PC-9 (cell line): ENCODE results near the gene STOX2. TPM values are rescaled to one million over a fixed set of nuclear protein-coding genes. Genes with fewer than 3 reads are reported as not detected.

Source experiments
- BruUV-seq: library from RNA; stranded (reverse); fragments of 400-500 nt; replicated peaks from 2 replicates; lab custom pipeline; 2021; lab: Mats Ljungman, UMichigan
- CTCF ChIA-PET: fragments of 300-600 bp; sonication (Branson Sonifier 250); formaldehyde crosslinking; loops from one replicate; lab custom pipeline; 2022; ENCODE audit warnings: antibody characterized with exemption; lab: Charles Lee
- POLR2A ChIA-PET: fragments of 300-600 bp; sonication (Branson Sonifier 250); formaldehyde crosslinking; loops from one replicate; lab custom pipeline; 2022; ENCODE audit warnings: antibody characterized with exemption; ENCODE audit not compliant: unreplicated experiment; lab: Charles Lee
- DNase-seq, 2 experiments: peaks; one replicate each; pipeline versions ENCODE4 v3.0.0 to v3.0.0-alpha.2; 2015 to 2022; ENCODE audit warnings: mixed read lengths in 1 of 2
- H2AFZ ChIP-seq: fragments of 200-600 bp; sonication (generic); 2 replicates; pipeline ENCODE4 v1.8.1; 2017; ENCODE audit warnings: antibody characterized with exemption
- H3F3A ChIP-seq: fragments of 200-600 bp; sonication (generic); 2 replicates; pipeline ENCODE4 v1.8.1; 2017; ENCODE audit warnings: antibody characterized with exemption, mild to moderate bottlenecking, low read depth; ENCODE audit not compliant: insufficient read depth
- H3K27ac ChIP-seq: fragments of 200-600 bp; sonication (generic); 2 replicates; pipeline ENCODE4 v1.6.1; 2016; ENCODE audit warnings: mixed run types
- H3K27me3 ChIP-seq: fragments of 200-600 bp; sonication (generic); 2 replicates; pipeline ENCODE4 v1.6.1; 2016; ENCODE audit warnings: low read depth, mixed run types; ENCODE audit not compliant: insufficient read depth
- H3K36me3 ChIP-seq: fragments of 200-600 bp; sonication (generic); 2 replicates; pipeline ENCODE4 v1.6.1; 2016; ENCODE audit warnings: low read depth, mixed run types
- H3K4me1 ChIP-seq: fragments of 200-600 bp; sonication (generic); replicated peaks from 2 replicates; pipeline ENCODE4 v1.6.1; 2016; ENCODE audit warnings: mixed run types; ENCODE audit not compliant: insufficient read depth
- H3K4me2 ChIP-seq: fragments of 200-600 bp; sonication (generic); 2 replicates; pipeline ENCODE4 v1.6.1; 2017; ENCODE audit warnings: mixed run types
- H3K4me3 ChIP-seq: fragments of 200-600 bp; sonication (generic); 2 replicates; pipeline ENCODE4 v1.6.1; 2016; ENCODE audit warnings: mixed run types
- H3K79me2 ChIP-seq: fragments of 200-600 bp; sonication (generic); 2 replicates; pipeline ENCODE4 v1.6.1; 2017; ENCODE audit warnings: low read depth, mixed run types
- H3K9me2 ChIP-seq: fragments of 200-600 bp; sonication (generic); 2 replicates; pipeline ENCODE4 v1.8.1; 2017; ENCODE audit warnings: mild to moderate bottlenecking; ENCODE audit not compliant: insufficient read depth
- H3K9me3 ChIP-seq: fragments of 200-600 bp; sonication (generic); 2 replicates; pipeline ENCODE4 v1.8.1; 2016; ENCODE audit warnings: low read depth; ENCODE audit not compliant: insufficient read depth
- H4K20me1 ChIP-seq: fragments of 200-600 bp; sonication (generic); 2 replicates; pipeline ENCODE4 v1.8.1; 2017; ENCODE audit not compliant: insufficient read depth
- CTCF ChIP-seq: fragments of 200-600 bp; sonication (generic); conservative IDR thresholded peaks from 2 replicates; pipeline ENCODE4 v1.6.1; 2017; ENCODE audit warnings: mixed run types, antibody characterized with exemption, mild to moderate bottlenecking, moderate library complexity
- EZH2 ChIP-seq: fragments of 200-600 bp; sonication (generic); IDR thresholded peaks from 2 replicates; pipeline ENCODE4 v1.8.0; 2017; ENCODE audit warnings: antibody characterized with exemption, low read depth
- intact Hi-C: fragments of 100-400 bp; cut with micrococcal nuclease; formaldehyde crosslinking; loops from one replicate; pipeline ENCODE4 v1.10.0; 2022; ENCODE audit not compliant: unreplicated experiment
- total RNA-seq: library from RNA; stranded (reverse); gene quantifications from 2 replicates; pipeline ENCODE4 v1.2.3, GENCODE V29; 2021

Gene STOX2
- total RNA-seq, 1 experiment from 2014 or later, result 4.5 TPM

DNA sequence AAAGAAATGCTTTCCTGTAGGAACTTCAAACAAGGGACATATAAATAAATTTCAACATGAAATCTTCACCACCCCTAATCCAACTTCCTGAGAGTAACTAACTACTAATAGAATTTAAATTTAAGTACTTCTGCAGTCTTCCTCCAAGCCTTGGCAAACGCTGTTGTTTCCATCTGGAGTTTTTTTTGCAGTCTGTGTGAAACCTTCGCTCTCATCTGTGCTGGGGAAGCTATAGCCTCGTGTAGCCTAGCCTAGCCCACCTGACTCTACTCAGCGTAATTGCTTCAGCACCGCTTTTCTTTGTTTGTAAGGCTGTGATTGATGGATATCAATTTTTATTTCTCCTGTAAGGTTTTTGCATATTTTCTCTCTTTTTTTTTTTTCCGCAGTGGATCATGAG, 30.9 kb downstream of the STOX2 start:
- Histone ChIP-seq H3K36me3 (no peaks in the 10 kb centered on the region), H3K27ac (no peak overlapping the region), H4K20me1 (no peaks in the 10 kb centered on the region), H2AFZ (no peak overlapping the region), H3K9me3 (no peaks in the 10 kb centered on the region), H3K27me3 (no peaks in the 10 kb centered on the region), H3K4me3 (no peak overlapping the region), H3K79me2 (no peaks in the 10 kb centered on the region), H3K9me2 (no peaks in the 10 kb centered on the region), H3K4me2 (no peak overlapping the region), H3K4me1 (0 out of 2 replicates have a peak, but pooled peaks cover 11% of the 10 kb centered on the region), H3F3A (no peaks in the 10 kb centered on the region)
- BruUV-seq, result no TSS peak
- TF ChIP-seq CTCF (no peak), EZH2 (no peak)
- ChIA-PET POLR2A (no interaction called here), CTCF (no interaction called here)
- intact Hi-C loops, result no loop called here
- no peak for DNase-seq

- POLR2A ChIA-PET, result interaction anchor here (0.6 kb wide), 1 partner anchor 12 kb away, joined by 3 read pairs; no protein-coding TSS in a partner anchor
Measured at GRCh38 chr4:183936574-183937345, 31.7 kb downstream of the STOX2 start.

DNA sequence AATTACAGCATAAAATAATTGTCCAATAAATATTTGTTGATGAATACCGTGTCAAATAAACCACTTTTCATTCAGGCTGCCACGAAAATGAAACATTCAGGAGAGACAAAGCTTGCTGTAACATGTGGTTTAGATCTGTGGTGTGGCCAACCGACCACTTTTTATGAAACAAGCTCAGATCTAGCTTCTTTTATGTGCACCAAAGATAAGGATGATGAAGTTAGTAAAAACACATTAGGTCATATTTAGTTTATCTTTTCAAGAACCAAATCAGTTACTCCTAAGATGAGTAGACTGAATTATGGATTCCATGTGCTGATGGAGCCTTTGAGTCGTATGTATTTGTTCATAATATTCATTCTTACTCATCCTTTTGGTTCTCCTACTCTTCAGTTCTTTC, 35.8 kb downstream of the STOX2 start:
- Histone ChIP-seq H3K79me2 (no peaks in the 10 kb centered on the region), H3K36me3 (no peaks in the 10 kb centered on the region), H3F3A (no peaks in the 10 kb centered on the region), H3K9me2 (no peaks in the 10 kb centered on the region), H3K4me1 (0 out of 2 replicates have a peak, but pooled peaks cover 11% of the 10 kb centered on the region), H4K20me1 (no peaks in the 10 kb centered on the region), H2AFZ (no peak overlapping the region), H3K4me2 (no peak overlapping the region), H3K4me3 (no peak overlapping the region), H3K27ac (no peak overlapping the region), H3K27me3 (no peaks in the 10 kb centered on the region), H3K9me3 (no peaks in the 10 kb centered on the region)
- POLR2A ChIA-PET, result no interaction called here
- no TSS peak for BruUV-seq
- intact Hi-C loops, result no loop called here
- CTCF ChIA-PET, result no interaction called here
- TF ChIP-seq CTCF (no peak), EZH2 (no peak)
- no peak for DNase-seq

More at GRCh38 chr4:183936574-183937345, 31.7 kb downstream of the STOX2 start:
- Histone ChIP-seq H3K36me3 (no peaks in the 10 kb centered on the region), H3K4me2 (peak overlapping the region; percentile 16; the same call in 1 of the 2 replicates), H3K27me3 (no peaks in the 10 kb centered on the region), H3K79me2 (no peaks in the 10 kb centered on the region), H3F3A (no peaks in the 10 kb centered on the region), H3K9me2 (no peaks in the 10 kb centered on the region), H3K27ac (peak overlapping the region; percentile 62), H3K4me1 (0 out of 2 replicates have a peak, but pooled peaks cover 11% of the 10 kb centered on the region), H3K4me3 (no peak overlapping the region), H4K20me1 (no peaks in the 10 kb centered on the region), H3K9me3 (no peaks in the 10 kb centered on the region), H2AFZ (no peak overlapping the region)
- peak in 1 of 2 experiments; percentile 35 for DNase-seq
- no peak for TF ChIP-seq CTCF
- TF ChIP-seq EZH2, result no peak
- intact Hi-C loops, result no loop called here
- no TSS peak for BruUV-seq
- CTCF ChIA-PET, result no interaction called here
